ENCODE measurements around the gene ACAN.

DNA sequence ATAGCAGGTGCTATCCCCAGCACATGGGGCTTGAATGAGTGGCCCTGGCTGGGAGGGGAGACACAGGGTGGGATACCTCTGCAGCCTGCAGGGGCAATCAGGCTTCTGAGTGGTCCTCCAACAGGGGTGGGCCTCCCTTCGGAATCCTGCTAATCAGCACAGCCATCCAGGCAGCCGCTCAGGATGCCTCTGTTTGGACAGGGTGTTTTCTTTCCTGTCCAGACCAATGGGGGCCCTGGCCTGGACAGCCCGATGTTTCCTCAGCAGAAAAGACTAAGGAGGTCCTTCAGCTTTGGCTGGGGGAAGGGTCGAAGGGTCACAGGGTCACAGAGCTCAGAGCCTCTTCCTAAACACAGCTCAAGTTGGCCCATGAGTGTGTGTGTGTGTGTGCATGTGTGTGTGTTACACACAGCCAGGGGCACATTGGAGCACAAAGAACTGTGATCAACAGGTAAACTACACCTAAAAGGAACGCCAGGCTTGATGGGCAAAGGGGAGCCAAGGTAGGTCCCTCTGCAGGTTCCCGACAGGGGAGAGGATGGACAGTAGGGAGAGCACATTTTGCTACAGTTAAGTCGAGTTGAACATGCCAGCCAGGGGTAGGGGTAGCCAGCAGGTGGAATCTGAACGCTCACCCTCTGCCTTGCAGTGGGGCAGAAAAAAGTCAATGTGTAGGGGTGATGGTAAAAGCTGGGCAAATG lies 93.2 kb downstream of the ACAN start:
- no peak for TF ChIP-seq POLR2A (IDR thresholded peaks at IDR 0.05)
- TF ChIP-seq, protein P1, sequence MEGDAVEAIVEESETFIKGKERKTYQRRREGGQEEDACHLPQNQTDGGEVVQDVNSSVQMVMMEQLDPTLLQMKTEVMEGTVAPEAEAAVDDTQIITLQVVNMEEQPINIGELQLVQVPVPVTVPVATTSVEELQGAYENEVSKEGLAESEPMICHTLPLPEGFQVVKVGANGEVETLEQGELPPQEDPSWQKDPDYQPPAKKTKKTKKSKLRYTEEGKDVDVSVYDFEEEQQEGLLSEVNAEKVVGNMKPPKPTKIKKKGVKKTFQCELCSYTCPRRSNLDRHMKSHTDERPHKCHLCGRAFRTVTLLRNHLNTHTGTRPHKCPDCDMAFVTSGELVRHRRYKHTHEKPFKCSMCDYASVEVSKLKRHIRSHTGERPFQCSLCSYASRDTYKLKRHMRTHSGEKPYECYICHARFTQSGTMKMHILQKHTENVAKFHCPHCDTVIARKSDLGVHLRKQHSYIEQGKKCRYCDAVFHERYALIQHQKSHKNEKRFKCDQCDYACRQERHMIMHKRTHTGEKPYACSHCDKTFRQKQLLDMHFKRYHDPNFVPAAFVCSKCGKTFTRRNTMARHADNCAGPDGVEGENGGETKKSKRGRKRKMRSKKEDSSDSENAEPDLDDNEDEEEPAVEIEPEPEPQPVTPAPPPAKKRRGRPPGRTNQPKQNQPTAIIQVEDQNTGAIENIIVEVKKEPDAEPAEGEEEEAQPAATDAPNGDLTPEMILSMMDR (IDR thresholded peaks at IDR 0.05) = no peak

Measured in suprapubic skin (tissue), 3 donors.